Right ventricle myocardium superior (tissue), 1 donor: ENCODE measurements around the gene OR52E5. TPM values are rescaled to one million over a fixed set of nuclear protein-coding genes. Genes with fewer than 3 reads are reported as not detected.

ENCODE experiments used
- ATAC-seq: fragments of 200-7000 bp; cut with Tn5 transposase; one replicate; pipeline ENCODE4 v1.9.1; 2020; ENCODE audit warnings: mild to moderate bottlenecking; ENCODE audit not compliant: poor library complexity
- DNase-seq: peaks from one replicate; pipeline ENCODE4 v3.0.0-alpha.2; 2020
- intact Hi-C: fragments of 100-400 bp; cut with DNase I; formaldehyde crosslinking; loops from one replicate; pipeline ENCODE4 v1.11.2; 2022
- long read RNA-seq: library from polyadenylated mRNA; unstranded; transcript quantifications from one replicate; pipeline ENCODE4 v2.0.0, GENCODE V29; 2021
- total RNA-seq: library from RNA; stranded (reverse); fragmentation: NEBNext Ultra II Directional; extraction: Animal tissue kit (Norgen Biotek cat#: 25700); gene quantifications from one replicate; pipeline ENCODE4 v1.2.1, GENCODE V29; 2021
- donor health status: DM: no; HTN: yes; CAD: no; lungs with severe emphysema.

OR52E5 gene
- not detected for total RNA-seq
- long read RNA-seq: 0 reads

DNA sequence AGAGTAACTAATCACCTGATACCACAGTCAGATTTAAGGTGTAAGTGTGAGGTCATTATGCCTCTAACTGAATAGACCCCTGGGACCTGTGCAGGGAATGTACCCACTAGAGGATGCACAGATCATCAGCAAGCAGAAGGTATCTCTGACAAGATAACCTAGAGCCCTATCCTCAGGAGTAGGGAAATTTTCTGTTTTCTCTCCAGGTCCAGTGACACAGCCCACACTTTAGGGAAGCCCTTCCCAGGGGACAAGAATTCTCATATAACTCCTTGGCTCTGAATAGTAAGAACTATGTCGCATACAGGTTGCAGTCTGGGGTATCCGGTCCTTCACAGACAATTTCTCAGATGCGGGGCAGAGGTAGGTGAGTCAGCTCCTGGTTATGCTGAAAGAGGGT lies at the start of gene OR52E5:
Gene OR52E5, plus strand, starts transcription at position 301 of the 400 bp plus-strand sequence. CDS start 7,569 bp downstream, outside the sequence.
- ATAC-seq: no peak
- intact Hi-C loops: no loop called here

DNA sequence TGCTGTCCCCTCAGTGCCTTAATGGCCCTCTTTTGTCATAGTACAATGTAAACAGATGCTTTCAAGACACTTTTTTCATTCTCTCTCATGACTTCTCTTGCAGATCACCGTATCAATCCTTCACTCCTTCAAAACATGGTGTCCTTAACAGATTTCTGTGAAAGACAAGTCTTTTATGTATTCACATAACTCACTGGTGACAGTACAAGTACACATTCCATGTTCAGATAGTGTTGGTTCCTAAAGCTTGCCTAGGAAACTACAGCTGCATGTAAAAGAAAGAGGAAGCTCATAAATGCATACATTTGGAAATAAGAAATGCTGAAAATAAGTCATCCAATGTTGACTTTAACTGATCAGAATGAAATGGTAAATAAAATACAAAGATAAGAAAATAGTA lies 46.3 kb upstream of the OR52E5 start:
- no peak for DNase-seq
- intact Hi-C loops: no loop called here
- ATAC-seq: no peak

More for the DNA sequence above, at the start of gene OR52E5:
- DNase-seq: no peak

DNA sequence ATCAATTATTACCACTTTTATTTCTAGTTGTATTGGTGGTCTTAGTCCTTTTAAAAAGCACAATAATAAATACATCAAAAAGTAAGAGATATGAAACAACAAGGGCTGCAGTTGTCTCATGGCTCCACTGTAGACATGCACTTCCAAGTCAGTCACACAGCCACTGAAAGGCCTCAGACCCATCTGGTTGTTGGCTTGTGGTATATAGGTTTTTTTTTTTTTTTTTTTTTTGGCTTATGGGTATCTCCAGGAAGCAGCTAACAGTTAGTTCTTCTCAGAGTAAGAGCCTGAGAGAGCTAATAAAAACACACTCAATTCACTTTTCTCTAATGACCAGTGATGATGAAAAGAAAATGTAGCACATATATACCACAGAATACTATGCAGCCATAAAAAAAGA lies 45.3 kb upstream of the OR52E5 start:
- DNase-seq (no peak), ATAC-seq (no peak)
- intact Hi-C loops: no loop called here

DNA sequence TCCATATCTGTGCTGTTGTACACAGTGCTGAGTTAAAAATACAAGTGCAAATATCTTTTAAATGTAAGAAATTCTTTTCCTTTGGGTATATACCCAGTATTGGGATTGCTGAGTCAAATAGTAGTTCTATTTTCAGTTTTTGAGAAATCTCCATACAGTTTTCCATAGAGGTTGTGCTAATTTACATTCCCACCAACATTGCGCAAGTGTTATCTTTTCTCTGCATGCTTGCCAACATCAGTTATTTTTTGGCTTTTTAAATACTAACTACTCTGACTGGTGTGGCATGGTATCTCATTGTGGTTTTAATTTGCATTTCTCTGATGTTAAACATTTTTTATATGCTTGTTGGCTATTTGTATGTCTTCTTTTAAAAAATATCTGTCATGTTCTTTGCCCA lies 42.0 kb upstream of the OR52E5 start:
- no peak for ATAC-seq
- intact Hi-C loops: no loop called here
- DNase-seq: no peak

DNA sequence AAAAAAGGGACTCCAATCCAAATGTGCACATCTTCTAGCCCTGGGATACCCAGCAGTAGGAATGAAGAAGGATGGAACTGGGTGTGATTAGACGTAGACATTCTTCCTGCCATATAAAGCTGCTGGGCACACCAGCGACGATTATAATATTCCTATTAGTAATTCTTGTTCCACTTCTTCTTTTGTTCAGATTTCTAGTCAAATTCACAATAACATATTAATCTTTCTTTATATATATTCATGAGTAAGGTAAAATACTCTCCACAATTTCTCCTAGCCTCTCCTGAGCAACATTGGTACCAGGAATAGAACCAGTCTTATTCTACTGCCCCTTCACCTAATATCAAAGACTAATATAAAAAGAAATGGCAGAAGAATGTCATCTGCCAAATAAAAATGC lies 35.4 kb upstream of the OR52E5 start, which contains the start of gene OR52E8:
Gene OR52E8, minus strand, starts transcription at position 101 of the 400 bp plus-strand sequence. Its CDS starts 0 bp downstream, at position 101.
- intact Hi-C loops: no loop called here

DNA sequence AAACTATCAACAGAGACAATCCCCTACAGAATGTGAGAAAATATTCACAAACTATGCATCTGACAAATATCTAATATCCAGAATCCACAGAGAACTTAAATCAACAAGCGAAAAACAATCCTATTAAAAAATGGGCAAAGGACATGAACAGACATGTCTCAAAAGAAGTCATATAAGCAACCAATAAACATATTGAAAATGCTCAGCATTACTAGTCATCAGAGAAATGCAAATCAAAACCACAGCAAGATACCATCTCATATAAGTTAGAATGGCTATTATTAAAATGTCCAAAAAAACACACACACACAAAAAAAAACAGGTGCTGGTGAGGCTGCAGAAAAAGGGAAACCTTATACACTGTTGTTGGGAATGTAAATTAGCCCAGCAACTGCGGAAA lies 27.2 kb upstream of the OR52E5 start:
- ATAC-seq: no peak
- intact Hi-C loops: no loop called here
- no peak for DNase-seq

More for the DNA sequence above, 35.4 kb upstream of the OR52E5 start, which contains the start of gene OR52E8:
- no peak for DNase-seq
- ATAC-seq: no peak

DNA sequence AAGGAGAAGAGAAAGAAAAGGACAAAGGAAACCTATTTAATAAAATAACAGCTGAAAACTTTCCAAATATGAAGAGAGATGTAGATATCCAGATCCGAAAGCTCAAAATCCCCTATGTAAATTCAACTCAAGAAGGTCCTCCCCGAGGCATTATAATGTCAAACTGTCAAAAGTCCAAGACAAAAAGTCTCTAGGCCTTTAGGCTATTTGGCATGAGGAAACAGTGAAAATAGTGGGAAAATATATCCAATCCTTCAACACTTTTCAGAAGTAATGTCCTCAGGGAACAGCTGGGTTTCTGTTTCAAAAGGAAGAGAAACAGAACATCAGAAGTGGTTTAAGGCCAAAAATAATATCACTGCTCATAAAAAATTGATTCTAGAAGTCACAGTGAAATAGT lies 14.4 kb upstream of the OR52E5 start:
- DNase-seq (no peak), ATAC-seq (no peak)
- intact Hi-C loops: no loop called here

DNA sequence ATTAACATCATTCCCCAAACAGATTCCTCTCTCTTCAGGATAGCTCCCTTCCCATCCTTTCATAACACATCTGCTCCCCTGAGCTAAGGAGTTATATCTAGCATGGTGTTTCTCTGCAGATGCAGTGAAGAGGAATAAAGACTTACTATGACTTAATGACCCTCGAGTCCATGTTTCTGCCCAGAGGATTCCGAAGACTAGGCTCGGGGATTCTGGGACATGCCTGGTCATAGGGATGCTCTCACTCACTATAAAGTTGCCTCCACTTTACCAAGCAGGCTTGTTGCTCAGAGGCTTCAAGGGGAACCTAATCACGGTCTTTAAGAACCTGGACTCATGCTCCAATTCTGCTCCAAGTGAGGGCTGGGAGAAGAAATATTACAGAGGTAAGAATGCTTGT lies 12.7 kb upstream of the OR52E5 start, which contains the start of gene OR52E4:
Gene OR52E4, plus strand, starts transcription at position 301 of the 400 bp plus-strand sequence. CDS start 3,664 bp downstream, outside the sequence.
- no peak for ATAC-seq
- intact Hi-C loops: no loop called here
- DNase-seq: no peak

DNA sequence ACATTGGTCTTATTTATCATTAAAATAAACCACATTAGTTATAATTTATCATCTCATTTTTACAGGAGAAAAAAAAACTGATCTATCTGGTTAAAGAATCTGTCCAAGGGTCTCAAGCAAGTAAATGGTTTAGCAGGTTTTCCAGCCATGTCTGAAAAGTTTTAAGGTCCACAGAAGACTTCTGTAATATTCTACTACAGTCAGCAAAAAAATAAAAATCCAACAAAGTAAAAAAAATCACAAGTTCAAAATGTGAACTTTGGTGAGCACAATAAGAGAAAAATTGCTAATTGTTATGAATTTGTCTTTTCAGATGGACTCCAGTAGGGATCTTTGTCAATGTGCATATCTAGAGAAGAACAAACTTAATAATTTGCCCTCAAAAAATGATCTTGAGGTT lies 11.3 kb upstream of the OR52E5 start:
- no peak for DNase-seq
- intact Hi-C loops: no loop called here
- no peak for ATAC-seq

DNA sequence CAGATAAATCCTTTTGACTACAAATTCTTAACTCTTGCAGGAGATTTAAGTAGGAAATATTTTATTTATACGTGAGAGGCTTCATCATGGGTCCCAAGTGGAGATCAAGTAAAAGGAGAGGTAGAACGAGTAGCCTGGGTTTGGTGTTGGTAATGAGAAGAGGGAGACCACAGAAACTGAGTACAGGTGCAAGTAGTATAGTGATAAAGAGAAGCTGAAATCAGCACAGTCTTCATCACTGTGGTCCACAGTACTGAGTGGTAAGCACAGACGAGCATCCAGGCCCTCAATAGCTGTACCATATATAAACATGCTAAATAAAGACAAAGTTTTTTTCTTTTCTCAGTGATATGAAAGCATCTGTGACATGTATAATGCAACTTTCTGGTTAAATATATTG lies 5.8 kb upstream of the OR52E5 start:
- intact Hi-C loops: no loop called here
- DNase-seq: no peak
- no peak for ATAC-seq

DNA sequence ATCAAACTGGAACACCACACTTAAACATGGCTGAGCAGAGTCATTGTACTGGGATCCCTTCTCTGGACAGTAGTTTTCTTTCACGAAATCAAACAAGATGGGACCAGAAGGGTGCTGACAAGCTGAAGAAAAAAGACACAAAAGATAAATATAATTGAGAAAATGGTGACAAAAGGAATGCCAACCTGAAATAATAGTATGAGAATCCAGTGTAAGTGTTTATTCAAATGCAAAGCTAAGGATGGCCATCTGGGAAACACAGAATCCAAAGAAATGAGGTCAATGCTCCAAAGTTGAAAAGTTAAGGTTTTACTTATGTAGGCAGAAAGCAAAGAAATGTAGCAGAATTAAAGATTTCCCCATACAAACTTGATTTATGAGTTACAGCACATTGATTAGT lies 5.3 kb upstream of the OR52E5 start:
- no peak for DNase-seq
- intact Hi-C loops: no loop called here

DNA sequence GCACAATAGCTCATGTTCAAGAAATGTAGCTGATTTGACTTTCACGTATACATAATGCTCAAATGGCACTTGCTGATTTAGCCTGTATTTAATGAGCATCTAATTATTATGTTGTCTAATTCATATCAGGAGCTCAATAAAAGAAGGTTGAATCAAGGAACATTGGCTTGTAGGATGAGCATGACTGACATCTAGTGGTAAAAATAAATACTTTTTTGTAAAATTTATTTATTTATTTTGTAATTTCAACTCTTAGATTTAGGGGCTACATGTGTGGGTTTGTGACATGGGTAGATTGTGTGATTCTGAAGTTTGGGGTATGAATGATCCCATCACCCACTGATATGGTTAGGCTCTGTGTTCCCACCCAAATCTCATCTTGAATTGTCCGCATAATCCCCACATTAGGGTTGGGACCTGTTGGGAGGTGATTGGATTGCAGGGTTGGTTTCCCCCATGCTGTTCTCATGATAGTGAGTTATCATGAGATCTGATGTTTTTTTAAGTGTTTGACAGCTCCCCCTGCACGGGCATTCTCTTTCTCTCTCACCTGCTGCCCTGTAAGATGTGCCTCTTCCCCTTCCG lies 1.7 kb upstream of the OR52E5 start:
- no peak for DNase-seq
- intact Hi-C loops: no loop called here
- ATAC-seq: no peak

More for the DNA sequence above, 5.3 kb upstream of the OR52E5 start:
- ATAC-seq: no peak

DNA sequence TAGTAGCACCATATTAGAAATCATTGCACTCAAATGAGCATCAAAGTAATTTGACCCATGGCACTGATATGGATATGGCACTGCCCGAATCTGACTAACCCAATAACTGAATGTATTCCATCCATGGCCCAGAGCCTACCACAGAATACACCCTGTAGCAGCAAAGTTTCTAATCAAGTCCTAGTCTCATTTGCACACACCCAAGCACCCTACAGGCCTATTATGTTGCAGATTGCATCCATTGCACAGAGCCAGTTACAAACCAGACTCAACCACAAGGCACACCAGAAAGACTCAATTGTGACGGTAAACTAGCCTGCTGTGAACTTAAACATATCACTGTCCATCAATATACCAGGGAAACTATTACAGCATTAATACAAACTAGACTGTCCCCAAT lies 6.5 kb downstream of the OR52E5 start:
- no peak for DNase-seq
- intact Hi-C loops: no loop called here
- no peak for ATAC-seq

DNA sequence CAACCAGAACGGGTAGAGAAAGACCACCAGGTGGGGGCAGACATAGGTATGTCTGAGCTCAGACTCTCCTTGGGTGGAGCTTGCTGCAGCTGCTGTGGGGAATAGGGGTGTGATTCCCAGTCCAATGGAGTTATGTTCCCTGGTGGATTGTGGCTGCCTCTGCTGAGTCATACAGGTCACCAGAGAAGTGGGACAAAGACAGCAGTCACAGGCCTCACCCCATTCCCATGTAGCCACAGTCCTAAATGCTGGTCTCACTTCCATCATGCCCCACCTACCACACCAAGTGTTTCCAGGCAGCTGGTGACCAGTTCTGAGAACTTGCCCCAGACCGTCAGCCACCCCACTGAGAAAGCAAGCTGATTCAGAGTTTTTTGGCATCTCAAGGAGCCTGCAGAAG lies 17.5 kb downstream of the OR52E5 start:
- DNase-seq (no peak), ATAC-seq (no peak)
- intact Hi-C loops: no loop called here

DNA sequence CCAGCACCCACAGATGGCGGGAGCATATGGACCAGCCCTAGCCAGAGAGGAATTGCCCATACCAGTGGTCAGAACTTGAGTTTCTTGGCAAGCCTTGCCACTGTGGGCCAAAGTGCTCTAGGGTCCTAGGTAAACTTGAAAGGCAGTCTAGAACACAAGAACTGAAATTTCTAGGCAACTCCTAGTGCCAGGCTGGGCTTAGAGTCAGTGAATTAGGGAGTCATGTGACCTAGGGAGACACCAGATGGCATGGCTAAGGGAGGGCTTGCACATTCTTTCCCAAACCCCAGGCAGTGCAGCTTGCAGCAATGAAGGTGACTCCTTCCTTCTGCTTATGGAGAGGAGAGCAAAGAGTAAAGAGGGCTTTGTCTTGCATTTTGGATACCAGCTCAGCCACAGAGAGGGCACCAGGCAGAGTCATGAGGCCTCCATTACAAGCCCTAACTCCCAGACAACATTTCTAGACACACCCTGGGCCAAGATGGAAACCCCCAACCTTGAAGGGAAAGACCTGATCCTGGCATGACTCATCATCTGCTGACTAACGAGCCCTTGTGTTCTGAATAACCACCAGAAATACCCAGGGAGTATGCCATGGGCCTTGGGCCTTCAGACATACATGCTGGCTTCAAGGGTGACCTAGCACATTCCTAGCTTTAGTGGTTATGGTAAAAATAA lies 29.9 kb downstream of the OR52E5 start:
- intact Hi-C loops: no loop called here
- no peak for DNase-seq
- ATAC-seq: no peak

DNA sequence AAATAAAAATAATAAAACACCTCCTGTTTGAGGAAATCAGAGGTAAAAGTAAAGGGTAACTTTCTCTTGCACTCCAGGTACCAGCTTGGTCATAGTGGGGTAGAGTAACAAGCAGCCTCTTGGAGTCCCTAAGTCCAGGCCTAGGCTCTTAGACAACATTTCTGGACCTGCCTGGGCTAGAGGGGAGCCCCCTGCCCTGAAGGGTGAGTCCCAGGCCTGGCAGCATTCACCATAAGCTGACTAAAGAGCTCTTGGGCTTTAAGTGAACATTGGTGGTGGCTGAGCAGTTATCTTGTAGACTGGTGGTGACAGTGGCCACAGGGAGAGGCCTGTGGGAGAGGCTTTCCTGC lies 30.4 kb downstream of the OR52E5 start:
- intact Hi-C loops: no loop called here
- DNase-seq: no peak
- ATAC-seq: no peak

DNA sequence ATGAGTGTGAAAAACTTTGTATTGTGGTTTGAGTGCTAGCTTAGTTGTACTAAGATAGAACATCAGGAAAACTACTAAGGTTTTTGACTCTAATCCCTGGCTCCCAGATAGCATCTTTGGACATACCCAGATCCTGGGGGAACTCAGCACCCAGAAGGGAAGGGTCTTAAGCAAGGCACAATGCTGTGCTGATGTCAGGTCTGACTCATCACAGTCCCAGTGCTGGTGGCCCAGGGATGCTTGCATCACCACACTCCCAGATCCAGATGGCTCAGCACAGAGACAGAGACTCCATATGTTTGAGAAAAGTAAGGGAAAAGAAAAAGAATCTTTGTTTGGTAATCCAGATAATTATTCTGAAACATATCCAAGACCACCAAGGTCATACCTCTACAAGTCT lies 30.8 kb downstream of the OR52E5 start:
- DNase-seq (no peak), ATAC-seq (no peak)
- intact Hi-C loops: no loop called here

DNA sequence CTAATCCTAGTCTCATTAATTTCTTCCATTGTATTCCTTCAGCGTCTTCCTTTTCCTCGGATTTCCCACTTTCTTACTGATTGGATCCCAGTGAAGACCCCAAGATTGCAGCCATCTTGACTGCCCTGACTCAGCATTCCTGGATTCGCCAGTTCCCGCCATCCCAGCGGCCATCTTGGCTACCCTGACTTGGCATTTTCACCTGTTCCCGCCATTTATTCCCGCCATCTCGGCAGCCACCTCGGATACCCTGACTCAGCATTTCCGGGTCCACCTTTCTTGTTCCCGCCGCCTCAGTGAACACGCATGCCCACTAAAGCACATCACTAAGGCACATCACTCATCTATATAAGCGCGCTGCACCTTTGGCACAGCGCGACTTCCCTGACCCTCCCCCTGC lies 35.3 kb downstream of the OR52E5 start:
- DNase-seq: no peak
- intact Hi-C loops: no loop called here
- no peak for ATAC-seq

DNA sequence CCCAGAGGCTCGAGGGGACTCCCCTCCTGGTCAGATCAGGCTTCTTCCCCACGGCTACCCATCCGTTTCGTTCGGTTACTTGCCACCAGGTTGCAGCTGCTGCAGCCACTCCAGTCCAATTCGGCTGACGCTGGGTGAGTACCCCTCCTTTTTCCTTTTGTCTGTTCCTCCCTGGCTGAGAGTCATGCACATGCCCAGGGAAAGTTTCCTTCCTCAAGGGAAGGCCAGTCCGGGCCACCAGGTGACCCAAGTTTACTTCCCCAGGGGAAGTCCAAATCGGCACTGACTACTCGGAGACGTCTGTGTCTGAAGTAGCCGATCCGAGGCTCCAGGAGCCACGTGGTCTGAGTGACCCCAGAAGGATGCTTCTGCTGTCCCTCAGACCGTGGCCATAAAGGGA lies 35.8 kb downstream of the OR52E5 start:
- intact Hi-C loops: no loop called here
- ATAC-seq (no peak), DNase-seq (no peak)

DNA sequence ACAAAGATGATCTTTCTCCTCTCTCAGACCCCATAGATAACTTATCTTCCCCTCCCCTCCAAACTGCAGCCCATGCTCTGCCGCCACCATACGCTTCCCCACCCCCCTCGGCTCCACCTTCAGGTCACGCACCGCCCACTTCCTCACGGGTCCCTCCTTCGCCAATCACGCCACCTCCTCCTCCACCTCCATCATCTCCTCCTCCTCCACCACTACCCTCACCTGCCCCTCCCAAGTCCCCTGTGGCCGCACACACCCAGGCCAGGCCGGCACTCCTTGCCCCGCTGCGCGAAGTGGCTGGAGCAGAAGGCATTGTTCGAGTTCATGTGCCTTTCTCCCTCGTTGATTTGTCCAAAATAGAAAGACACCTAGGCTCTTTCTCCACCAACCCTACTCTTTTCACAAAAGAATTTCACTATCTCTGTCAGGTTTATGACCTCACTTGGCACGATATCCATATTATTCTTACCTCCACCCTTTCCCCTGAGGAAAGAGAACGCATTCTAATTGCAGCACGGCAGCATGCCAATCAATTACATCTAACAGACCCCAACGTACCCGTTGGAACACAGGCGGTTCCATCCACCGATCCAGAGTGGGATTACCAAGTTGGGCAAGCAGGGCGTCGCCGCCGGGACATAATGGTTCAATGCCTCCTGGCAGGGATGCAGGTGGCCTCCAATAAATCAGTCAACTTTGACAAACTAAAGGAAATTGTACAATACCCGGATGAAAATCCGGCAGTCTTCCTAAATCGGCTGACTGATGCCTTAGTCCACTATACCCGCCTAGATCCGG lies 36.8 kb downstream of the OR52E5 start:
- DNase-seq: no peak
- ATAC-seq: no peak
- intact Hi-C loops: no loop called here
